GM21619 (cell line): Measurements from ENCODE around the gene DHCR7.
A peak's percentile ranks its signal among the peaks of the same experiment; 100 is the strongest.

Experiments used
- ATAC-seq: cut with Tn5 transposase; IDR thresholded peaks from one replicate; pipeline ENCODE4 v1.9.1; 2021; ENCODE audit not compliant: unreplicated experiment

Gene DHCR7

DNA sequence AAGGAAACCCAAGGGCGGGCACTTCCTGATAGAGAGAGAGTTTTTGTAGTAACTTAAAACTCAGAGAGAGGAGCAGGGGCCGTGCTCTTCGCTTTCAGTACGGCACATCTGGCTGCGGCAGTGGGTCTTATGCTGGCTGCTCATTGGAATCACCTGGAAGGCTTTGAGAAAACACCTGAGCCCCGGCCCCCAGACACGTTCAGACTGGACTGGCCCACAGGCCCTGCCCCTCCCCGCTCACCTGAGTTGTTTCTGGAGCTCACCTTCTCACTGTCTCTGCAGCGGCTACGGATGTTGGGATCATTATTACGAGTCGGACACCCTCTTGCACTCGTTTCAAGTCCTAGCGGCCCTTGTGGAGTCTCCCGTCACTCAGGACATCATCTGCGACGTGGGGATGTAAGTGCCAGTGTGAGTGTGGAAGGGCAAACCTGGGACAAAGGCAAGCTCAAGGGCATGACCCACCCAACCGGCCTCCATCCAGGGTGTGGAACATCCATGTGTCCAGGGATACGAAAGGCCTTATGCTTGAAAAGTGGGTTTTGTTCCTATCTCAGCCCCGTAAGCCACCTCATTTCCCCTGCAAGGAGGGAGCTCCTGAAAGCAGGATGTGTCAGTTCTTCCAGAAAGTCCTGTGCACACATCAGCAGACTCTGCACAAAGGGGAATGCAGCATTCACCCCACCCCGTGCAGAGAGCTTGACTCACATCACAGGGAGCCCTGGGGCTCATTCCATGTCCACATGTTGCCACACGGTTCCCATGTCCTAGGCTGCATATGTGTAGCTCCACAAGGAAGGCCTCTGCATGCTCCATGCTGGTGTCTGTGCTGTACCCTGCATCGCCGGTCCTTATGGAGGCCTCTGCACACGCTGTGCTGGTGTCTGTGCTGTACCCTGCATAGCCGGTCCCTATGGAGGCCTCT is 10.2 kb upstream of the DHCR7 start:
- ATAC-seq = no peak

DNA sequence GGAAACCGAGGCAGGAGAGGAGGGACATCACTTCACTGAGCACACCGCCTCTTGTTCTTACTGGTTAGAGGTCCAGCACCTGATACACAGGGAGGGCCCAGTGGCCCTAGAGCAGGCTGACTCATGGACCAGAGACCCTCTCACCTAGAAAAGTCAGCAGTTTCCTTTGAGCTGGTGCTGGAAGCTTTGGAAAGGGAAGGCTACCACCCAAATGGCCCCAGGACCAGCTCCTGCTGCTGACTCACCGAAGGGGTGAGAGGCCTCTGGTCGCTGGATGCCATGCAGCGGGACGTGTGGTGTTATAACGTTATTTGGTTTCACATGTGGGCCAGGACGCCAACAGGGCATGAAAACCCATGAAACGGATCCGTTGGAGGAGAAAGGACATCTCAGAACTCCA is 8.6 kb upstream of the DHCR7 start:
- ATAC-seq = no peak

DNA sequence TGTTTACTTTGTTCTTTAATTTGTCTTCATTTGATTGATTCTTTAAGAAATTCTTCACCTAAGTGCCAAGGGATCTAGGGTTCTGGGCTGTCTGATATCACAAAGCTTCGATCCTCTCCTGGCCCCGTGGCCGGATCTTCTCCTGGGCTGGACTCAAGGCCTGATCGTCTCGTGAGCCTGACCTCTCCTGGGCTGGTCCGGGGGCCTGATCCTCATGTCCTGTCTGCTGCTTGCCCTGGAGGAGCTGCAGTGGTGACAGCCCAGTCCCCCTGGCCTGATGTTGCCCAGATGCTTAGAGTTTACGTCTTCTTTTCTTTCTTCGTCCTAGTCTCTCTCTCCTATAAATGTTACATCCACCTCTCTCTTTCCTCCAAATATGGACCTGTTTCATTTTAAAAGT is 8.1 kb upstream of the DHCR7 start:
- ATAC-seq = no peak

DNA sequence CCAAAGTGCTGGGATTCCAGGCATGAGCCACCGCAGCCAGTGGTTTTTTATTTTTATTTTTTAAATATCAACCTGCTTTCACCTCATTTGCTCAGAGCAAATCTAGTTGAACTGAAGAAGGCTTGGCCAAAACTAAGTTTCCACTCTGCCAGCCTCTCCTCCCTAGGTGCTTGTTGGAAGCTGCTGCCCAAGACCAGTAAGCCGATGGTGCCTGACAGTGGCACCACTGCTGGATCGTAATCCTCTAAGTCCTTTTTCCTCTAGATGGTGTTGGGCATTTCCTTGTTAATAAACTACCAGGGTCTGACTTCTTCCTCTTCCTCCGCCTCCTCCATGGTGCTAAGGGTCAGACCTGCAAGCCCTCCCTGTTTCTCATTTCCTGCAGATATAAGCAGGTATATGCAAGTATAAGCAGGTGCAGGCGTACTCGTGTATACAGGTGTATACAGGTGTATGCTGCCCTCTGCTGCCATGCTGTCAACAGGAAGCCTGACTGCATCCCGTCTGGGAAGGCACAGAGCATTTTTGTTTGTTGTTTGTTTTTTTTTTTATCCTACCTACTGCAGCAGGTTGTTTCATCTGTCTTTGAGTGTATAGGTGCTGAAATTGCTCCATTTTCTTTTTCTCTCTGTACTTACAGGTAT is 6.4 kb upstream of the DHCR7 start:
- ATAC-seq = no peak

DNA sequence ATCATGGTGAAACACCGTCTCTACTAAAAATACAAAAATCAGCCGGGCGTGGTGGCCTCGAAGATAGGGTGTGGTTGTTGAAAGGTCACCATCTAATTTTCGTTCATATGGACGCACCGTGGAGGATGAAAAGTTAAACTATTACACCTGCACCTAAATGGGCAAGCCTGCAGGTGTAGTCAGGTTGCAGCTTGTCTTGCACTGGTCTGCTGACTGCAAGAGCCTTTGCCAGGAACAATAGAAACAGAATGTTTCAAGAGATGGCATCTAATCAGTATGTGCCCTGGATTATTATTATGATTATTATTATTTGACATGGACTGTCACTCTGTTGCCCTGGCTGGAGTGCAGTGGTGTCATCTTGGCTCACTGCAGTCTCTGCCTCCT is 5.7 kb upstream of the DHCR7 start:
- no peak for ATAC-seq

DNA sequence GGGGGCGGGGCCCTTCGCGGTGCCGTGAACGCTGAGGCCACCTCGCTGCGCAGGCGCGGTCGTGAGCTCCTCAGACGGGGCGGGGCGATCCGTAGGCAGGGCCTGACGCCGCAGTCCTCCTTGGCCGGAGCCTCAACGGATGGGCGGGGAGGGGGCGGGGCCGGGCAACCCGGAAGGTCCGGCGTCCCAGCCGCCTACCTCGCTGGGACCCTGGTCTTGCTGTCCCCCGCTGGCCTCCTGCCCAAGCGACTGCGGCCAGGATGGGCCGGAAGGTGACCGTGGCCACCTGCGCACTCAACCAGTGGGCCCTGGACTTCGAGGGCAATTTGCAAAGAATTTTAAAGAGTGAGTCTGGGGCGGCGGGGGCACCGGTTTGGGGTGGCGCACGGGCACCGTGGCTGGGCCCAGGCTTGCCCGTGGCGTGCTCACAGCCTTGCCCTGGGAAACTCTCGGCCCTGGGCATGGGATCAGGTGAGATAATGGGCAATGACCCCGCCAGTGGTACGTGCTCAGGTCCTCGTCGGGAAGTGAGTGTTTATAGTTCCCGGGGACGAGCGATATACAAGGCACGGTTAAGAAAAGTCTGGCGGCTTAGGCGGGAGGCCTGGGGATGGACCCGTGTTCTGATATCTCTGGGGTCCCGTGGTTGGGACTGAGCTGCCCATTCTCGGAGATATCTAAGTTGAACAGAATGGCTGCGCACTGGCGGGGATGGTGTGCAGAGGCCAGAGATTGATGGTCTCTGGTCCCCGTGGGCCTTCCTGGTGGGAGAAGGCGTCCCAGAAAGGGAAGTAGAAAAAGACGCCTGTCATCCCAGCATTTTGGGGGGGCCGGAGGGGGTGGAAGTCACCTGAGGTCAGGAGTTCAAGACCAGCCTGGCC is 5.1 kb upstream of the DHCR7 start, which contains the start of gene NADSYN1:
Gene NADSYN1, plus strand, starts transcription at position 167 of the 881 bp plus-strand sequence. Its CDS starts 94 bp downstream, at position 261.
- ATAC-seq = peak; percentile 46

DNA sequence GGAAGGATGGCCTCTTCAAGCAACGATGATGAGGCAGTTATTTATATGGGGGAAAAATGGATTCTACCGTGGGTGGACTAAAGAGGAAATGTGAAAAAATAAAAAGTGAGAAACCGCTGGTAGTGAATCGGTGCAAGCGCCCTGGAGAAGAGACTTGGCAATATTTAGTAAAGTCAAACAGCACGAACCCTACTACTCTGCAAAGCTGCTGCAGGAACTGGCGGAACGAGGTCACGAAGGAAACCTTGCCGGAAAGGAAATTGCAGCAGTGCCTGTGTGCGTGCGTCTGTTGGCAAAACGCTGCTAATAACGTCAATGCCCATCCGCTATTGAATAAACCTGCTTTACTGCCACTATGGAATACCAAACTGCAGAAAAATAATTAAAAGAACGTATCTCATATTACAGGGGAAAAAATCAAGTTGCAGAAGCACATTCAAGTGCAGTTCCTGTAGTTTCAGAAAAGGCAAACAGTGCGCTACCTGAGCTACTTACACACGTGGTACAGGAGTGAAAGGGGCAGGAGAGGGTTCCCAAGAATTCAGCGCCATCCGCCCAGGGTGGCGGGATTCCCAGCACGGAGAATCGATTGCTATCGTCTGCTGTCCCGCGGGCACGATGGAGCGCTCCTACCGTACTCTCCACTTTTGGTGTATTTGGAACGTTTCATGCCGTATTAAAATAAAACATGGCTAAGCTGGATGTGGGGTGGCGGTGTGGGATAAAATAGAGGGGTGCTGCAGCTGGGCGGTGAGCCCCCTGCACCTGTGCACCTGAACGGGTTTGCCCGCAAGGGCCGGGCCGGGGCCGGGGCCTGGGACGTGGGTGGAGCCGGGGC is 4.2 kb upstream of the DHCR7 start:
- ATAC-seq = no peak

DNA sequence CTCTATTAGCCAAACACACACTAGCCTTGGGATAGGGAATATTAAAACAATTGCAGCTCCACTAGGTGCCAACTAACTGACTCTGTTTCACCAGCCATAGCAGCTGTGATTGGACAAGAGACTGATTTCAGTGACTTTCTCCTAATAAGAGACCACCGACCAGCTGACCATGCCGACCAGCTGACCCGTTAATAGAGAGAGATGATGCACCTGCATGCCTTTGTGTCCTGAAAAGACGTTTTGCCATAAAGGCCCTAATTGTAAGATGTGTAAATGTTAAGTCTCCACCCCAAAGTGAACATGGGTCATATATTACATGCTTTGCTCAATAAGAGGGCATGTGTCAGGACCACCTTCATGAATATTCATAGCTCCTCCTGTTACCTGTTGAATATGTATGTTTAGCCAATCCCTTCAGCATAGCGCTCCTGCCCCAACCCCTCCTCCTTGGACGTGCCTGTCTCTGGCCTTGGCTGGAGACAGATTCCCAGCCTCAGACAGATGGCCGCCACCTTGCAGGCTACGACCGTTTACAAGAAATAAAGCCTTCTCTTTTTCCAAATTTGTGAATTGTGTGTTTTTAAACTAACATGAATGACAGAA is 3.5 kb upstream of the DHCR7 start:
- ATAC-seq = no peak

DNA sequence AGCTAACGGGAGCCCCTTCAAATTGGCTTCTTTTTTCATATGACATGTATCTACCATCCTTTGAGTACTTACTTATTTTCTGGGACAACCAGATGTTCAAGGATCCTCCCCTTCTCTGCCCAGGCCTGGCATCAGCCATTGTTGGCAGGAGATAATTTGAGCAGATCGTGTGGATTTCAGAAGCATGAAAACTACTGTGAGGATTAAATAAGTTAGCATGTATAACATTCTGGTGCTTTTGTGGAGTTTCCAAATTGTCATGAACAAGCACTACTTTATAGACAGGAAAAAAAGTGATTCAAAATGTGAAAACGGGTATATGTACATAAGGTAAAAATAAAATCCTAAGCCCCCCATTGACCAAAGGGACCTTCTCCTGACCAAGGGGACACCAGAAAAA is 2.7 kb upstream of the DHCR7 start:
- ATAC-seq = no peak

DNA sequence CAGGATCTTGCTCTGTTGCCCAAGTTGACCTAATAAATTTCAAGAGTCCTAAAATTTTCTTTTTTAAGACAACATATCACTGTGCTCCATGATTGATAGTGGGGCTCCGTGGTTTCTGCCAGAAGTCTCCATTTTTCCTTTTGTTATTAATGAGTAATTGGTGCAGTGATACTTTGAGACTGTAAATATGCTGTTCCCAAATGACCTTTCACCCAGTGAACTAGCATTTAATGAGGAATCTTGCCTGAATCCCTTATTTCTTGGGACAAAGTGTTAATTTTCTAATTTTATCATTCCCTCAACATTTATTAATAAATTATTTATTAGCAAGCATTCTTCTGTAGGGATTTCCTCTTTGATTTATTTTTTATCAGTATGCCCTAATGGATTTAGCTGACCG is 2.3 kb upstream of the DHCR7 start:
- no peak for ATAC-seq

DNA sequence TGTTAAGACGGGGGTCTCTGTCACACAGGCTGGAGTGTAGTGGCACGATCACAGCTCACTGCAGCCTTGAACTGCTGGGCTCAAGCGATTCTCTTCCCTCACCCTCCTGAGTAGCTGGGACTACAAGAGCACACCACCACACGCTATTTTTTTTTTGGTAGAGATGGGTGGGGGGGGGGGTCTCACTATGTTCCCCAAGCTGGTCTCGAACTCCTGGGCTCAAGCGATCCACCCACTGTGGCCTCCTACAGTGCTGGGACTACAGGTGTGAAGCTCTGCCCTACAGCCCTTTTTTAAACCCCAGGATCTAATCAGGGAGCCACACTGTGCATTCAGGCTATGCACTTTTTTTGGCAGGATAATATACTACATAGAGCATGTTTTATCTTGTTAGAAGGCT is 1.4 kb upstream of the DHCR7 start:
- ATAC-seq = no peak

DNA sequence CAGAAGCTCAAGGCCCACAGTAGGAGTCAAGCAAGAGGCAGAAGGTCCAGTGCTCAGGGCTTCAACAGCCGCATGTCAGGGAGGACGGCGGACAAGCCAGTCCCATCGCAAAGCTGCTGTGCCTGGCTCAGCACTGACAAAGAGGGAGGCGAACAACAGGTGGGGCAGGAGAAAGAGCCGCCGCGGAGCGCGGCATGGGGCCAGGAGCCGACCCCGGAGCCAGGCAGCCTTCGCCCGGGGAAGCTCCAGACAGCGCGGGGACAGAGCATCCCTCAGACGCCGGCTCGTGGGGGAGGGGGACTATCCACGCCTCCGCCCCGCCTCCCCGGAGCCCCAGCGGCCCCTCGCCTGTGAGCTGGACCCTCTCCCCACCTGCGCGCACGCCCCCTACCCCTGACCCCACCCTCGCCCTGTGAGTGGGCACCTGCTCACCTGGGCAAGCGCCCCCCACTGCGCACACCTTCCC is 369 bp downstream of the DHCR7 start:
- ATAC-seq = no peak

DNA sequence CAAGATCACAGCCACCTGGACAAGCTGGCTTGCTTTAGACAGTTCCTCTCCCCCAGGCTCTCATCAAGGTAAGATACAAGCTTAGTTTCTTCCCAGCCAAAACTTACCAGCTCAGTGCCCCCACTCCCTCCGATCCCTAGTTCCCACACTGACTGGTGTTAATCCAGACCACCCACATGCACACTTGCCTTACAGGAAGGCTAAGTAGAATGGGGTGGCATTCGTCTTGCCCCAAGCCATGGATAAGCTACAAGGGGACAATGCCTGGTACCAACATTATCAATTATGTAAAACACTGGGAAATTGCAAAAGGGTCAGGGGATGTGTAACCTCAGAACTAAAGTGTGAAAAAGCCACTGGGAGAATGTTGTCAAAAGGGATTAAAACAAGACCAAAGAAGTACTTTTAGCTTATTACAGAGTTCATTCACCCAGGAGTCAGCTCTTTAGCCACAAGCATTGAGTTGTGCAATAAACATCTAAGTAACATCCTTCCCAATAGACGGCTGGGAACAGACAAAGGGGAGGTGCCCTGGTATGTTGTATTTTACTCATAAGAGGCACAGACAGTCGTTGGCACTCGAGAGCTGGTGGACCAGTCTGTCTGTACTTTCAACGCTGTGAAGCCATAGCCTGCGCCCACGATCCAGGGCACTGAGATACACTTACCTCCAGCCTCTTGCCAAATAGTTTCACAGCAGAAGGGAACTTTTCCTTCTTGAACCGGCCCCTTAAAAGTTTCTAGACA is 1.1 kb downstream of the DHCR7 start:
- ATAC-seq = no peak

DNA sequence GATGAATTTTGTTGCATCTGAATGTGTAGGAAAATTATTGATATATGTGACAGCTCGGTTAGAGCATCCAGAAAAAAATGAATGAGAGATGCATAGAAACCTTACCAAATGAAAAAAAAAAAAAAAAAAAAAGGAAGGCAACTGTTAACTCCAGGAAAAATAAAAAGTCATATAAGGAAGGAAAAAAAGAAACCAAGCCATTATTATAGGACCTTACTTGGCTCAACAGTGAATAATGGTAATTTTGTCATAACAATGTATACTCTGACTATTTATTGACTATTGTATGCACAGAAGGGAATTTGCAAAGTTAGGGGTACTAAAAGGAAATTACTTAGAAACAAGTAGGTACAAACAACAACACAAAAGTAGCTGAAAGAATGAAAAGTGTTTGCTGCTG is 2.0 kb downstream of the DHCR7 start:
- no peak for ATAC-seq

DNA sequence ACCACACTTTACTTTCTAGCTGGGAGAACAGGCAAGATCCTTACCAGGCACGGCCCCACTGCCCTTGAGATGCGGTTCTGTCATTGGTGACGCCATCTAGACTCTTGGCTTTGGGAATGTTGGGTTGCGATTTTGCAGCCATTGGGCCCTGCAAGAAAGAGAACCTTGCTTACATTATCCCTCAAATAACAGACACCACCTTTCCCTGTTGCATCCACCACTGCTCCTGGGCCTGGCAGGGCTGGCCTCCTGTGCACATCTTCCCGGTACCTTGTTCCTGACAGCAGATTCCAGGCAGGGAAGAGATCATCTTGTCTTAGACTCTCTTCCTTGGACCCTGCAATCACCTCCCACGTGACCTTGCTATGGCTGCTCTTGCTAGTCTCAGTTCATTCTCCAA is 3.4 kb downstream of the DHCR7 start:
- ATAC-seq = no peak

DNA sequence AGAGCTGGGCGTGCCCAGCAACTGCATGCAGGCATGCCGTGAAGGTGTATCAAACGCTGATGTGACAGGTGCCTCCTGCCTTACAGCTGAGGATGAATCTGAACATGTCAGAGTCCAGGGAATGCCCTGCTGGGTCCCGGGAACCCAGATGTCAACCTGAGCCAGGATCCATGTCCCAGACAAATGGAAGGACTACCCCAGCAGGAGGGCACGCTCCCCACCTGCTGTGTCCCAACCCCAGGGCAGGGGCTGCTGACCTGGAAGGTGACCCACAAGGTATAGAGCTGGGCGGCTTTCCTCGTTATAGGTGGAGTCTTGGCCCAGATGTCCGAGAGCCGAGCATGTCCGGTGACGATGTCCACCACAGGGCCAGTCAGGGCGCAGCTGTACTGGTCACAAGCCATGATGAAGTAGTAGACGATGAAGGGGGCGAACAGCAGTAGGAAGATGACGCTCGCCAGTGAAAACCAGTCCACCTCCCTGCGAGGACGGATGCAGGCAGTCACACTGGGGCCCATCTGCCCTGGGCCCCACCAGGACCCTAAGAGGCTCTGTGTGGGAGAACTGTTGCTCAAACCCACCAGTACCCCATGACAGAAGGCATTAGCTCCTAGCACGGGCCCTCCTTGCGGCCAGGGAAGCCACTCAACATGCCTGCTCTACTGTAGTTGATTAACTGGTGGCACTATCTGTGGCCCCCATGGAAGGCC is 4.3 kb downstream of the DHCR7 start:
- no peak for ATAC-seq

DNA sequence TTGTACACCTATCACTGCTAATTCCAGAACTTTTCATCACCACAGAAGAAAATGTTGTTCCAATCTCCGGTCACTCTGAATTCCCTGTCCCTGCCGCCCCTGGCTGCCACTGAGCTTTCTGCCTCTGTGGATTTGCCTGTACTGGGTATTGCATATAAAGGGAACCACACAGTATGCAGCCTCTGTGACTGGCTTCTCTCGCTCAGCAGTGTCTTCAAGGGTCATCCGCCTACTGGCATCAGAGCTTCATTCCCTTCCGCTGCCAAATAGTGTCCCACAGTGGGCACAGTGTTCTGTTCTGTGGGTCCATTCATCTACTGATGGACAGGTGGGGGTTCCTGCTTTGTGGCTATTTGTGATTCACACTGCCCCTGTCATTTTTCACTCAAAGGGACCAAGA is 5.3 kb downstream of the DHCR7 start:
- ATAC-seq = no peak

DNA sequence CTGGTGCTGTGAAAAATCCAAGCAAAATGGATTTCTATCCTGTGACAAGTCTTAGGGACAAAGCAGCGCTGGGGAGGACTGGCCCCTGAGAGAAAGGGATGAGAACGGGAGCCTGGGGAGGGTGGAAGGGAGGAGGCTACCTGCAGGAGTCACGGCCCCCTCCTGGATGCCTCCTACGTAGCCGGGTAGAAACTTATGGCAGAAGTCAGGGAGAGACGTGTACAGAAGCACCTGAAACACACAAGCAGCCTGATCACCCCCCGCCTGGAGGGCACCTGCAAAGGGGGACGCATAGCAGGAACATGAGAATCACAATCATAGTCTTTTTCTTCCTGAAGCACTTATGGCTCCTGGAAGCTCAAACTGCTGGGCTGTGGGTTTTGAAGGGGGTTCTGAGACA is 6.1 kb downstream of the DHCR7 start:
- ATAC-seq = no peak

DNA sequence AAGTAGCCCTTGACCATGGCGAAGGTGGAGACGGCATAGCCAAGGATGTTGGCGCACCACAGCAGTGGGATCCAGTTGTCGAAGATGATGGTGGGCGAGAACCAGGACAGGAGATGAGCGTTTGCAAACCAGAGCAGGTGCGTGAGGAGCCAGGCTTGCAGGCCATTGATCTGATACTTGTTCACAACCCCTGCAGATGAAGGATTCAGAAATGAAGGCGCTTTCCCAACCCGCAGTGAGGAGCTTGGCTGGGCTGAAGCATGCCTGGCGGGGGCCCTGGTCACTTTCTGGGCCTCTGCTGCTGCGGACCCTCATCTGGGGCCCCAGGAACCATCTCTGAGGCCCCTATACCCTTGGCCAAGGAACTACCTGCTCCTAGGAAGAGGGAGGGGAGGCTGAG is 6.9 kb downstream of the DHCR7 start:
- no peak for ATAC-seq
